ENCODE measurements around the gene KSR2.

DNA sequence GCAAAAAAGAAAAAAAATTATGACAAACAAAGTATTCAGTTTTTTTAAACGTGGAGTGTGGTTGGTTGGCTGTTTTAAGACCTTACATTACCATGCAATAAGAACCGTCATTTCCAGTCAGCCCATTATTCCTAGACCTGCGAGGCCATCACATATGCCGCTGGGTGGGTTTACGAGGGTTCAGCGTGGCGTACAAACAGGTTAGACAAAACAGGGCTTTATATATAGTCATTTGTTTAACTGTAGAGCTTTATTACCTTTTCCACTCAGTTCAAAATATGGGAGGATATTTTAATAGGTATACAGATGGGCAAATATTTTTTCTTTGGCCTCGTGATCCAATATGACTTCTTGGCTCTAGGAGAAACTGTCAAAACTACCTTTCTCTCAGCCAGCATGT is 67.2 kb downstream of the KSR2 start:
- no peak for TF ChIP-seq POLR2AphosphoS5 (IDR thresholded peaks at IDR 0.05)
- no peak for TF ChIP-seq POLR2A (IDR thresholded peaks at IDR 0.05)
- TF ChIP-seq EP300 (IDR thresholded peaks at IDR 0.05) = no peak
- TF ChIP-seq, protein P1, sequence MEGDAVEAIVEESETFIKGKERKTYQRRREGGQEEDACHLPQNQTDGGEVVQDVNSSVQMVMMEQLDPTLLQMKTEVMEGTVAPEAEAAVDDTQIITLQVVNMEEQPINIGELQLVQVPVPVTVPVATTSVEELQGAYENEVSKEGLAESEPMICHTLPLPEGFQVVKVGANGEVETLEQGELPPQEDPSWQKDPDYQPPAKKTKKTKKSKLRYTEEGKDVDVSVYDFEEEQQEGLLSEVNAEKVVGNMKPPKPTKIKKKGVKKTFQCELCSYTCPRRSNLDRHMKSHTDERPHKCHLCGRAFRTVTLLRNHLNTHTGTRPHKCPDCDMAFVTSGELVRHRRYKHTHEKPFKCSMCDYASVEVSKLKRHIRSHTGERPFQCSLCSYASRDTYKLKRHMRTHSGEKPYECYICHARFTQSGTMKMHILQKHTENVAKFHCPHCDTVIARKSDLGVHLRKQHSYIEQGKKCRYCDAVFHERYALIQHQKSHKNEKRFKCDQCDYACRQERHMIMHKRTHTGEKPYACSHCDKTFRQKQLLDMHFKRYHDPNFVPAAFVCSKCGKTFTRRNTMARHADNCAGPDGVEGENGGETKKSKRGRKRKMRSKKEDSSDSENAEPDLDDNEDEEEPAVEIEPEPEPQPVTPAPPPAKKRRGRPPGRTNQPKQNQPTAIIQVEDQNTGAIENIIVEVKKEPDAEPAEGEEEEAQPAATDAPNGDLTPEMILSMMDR (IDR thresholded peaks at IDR 0.05) = no peak
